ENCODE results near the gene GH1. TPM values are rescaled to one million over a fixed set of nuclear protein-coding genes. Genes with fewer than 3 reads are reported as not detected.
"Not testable (repeated sequence)": the region's sequence is repeated elsewhere in the genome, so short reads cannot be mapped to it uniquely, and the experiment has no call there.

Gene GH1
- total and polyA plus RNA-seq, 8 donors: not detected

DNA sequence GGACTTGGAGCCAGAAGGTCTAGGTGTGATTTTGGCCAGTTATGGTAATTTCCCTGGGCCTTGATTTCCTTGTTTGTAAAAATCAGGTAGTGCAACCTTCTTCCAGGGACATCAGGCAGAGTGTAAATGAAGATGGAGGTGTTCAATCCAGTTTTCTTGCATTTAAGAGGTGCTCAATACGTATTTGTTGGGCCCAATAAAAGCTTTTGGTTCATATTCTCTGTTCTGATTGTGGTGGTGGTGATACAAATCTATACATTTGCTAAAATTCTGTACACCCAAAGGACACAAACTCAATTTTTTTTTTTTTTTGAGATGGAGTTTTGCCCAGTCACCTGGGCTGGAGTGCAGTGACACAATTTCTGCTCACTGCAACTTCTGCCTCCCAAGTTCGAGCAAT, 7.5 kb upstream of the GH1 start:
- Histone ChIP-seq H3K4me1 (peaks cover 0 to 7% (median 0%) of the 10 kb centered on the region in 4 donors), H3K4me3 (no peak overlapping the region), H3K27ac (no peak overlapping the region), H3K36me3 (no peaks in the 10 kb centered on the region), H3K27me3 (no peaks in the 10 kb centered on the region), H3K9me3 (no peaks in the 10 kb centered on the region)
- DNase-seq: no peak
- 84 to 98% (median 93%) methylated on average over 2 of the region's 2 CpGs for WGBS, 5 donors
- no peak for TF ChIP-seq POLR2A (IDR thresholded peaks at IDR 0.05)
- TF ChIP-seq POLR2AphosphoS5 (IDR thresholded peaks at IDR 0.05): no peak
- no peak for TF ChIP-seq EP300 (IDR thresholded peaks at IDR 0.05)
- no peak for TF ChIP-seq CTCF (IDR thresholded peaks at IDR 0.05)
- intact Hi-C loops (cut with DNase I; ENCODE audit: low total_unique reads): no loop called here

GRCh38 chr17:63925615-63926014, 7.0 kb upstream of the GH1 start:
- Histone ChIP-seq H3K9me3 (no peaks in the 10 kb centered on the region), H3K27me3 (no peaks in the 10 kb centered on the region), H3K27ac (no peak overlapping the region), H3K36me3 (no peaks in the 10 kb centered on the region), H3K4me1 (peaks cover 0 to 1% (median 0%) of the 10 kb centered on the region in 4 donors), H3K4me3 (no peak overlapping the region)
- intact Hi-C loops (cut with DNase I; ENCODE audit: low total_unique reads): no loop called here
- TF ChIP-seq CTCF (IDR thresholded peaks at IDR 0.05) (no peak), POLR2AphosphoS5 (IDR thresholded peaks at IDR 0.05) (no peak), POLR2A (IDR thresholded peaks at IDR 0.05) (no peak), EP300 (IDR thresholded peaks at IDR 0.05) (no peak)
- DNase-seq: no peak
- WGBS, 5 donors: 71 to 80% (median 73%) methylated on average over 5 of the region's 5 CpGs

DNA sequence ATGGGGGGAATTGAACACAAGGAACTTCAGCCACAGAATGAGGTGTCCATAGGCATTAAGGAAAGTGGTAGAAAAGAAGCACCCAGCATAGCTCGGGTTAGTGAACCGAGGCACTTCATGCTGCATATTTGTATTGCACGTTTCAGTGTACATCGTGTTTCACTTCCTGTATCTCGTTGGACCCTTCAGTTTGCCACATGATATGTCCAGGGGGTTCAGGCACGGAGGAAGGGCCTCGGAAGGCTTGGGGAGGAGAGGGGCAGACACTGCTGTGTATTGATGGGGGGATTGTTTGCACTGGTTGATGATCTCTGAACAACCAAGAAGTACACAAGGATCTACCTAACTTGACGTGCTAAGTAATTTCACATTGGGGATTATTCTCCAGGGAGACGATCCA, 3.8 kb upstream of the GH1 start:
- H3K36me3 ChIP-seq; H3K27ac ChIP-seq; DNase-seq; H3K4me1 ChIP-seq; H3K9me3 ChIP-seq; intact Hi-C loops (cut with DNase I; ENCODE audit: low total_unique reads); H3K4me3 ChIP-seq: not testable (repeated sequence)
- H3K27me3 ChIP-seq: peaks cover 0 to 19% (median 3%) of the 10 kb centered on the region in 3 donors
- WGBS, 5 donors: 70 to 80% (median 72%) methylated on average over 9 of the region's 9 CpGs

DNA sequence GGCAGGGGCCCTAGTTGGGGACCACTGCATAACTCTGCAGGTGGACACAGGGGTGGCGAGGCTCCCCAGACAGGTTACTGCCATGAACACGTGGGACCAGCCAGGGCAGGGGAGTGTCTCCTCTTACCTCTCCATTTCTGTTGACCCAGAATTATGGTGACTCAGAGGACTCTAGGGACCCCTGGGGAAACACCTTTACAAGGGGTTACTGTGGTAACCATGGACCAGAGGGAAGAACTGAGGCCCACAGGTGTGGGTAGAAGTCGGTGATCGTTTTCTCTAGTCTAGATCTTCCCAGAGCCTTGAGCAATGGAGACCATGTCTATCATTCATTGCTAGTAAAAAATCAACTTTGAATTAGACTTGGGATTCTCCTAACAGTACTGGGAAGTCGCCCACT, 2.1 kb upstream of the GH1 start:
- DNase-seq; H3K27ac ChIP-seq; H3K9me3 ChIP-seq; intact Hi-C loops (cut with DNase I; ENCODE audit: low total_unique reads); H3K36me3 ChIP-seq; H3K4me1 ChIP-seq; H3K4me3 ChIP-seq: not testable (repeated sequence)
- peaks cover 0 to 19% (median 3%) of the 10 kb centered on the region in 3 donors for H3K27me3 ChIP-seq
- 80 to 88% (median 84%) methylated on average over 5 of the region's 5 CpGs for WGBS, 5 donors

- H3K27ac ChIP-seq; H3K4me3 ChIP-seq; H3K4me1 ChIP-seq; DNase-seq; intact Hi-C loops (cut with DNase I; ENCODE audit: low total_unique reads); H3K9me3 ChIP-seq; H3K36me3 ChIP-seq: not testable (repeated sequence)
- H3K27me3 ChIP-seq: peaks cover 0 to 19% (median 3%) of the 10 kb centered on the region in 3 donors
- 80 to 90% (median 80%) methylated on average over 6 of the region's 6 CpGs for WGBS, 5 donors
These were observed 1.4 kb upstream of the GH1 start for GRCh38 chr17:63920050-63920449.

- Histone ChIP-seq H3K9me3 (no peaks in the 10 kb centered on the region), H3K27ac (no peak overlapping the region), H3K4me3 (no peak overlapping the region), H3K27me3 (peaks cover 0 to 19% (median 3%) of the 10 kb centered on the region in 3 donors), H3K36me3 (no peaks in the 10 kb centered on the region), H3K4me1 (peaks cover 0 to 4% (median 0%) of the 10 kb centered on the region in 4 donors)
- 42 to 48% (median 44%) methylated on average over 8 of the region's 8 CpGs for WGBS, 5 donors
- peak; percentile 63 to 83 for DNase-seq
- intact Hi-C loops (cut with DNase I; ENCODE audit: low total_unique reads): loop anchor here (10.0 kb wide), 1 partner anchor 215 kb away; the partner anchor contains the start of gene ERN1
- TF ChIP-seq POLR2AphosphoS5 (IDR thresholded peaks at IDR 0.05): no peak
- no peak for TF ChIP-seq EP300 (IDR thresholded peaks at IDR 0.05)
- peak in 6 of 7 experiments; percentile 86 to 98 (median 93) for TF ChIP-seq CTCF (IDR thresholded peaks at IDR 0.05)
These were observed 678 bp upstream of the GH1 start for GRCh38 chr17:63919311-63919723.
